ENCODE data around the gene SERPING1. TPM values are rescaled to one million over a fixed set of nuclear protein-coding genes. Genes with fewer than 3 reads are reported as not detected.

The SERPING1 gene
- total RNA-seq, 4 donors from 2014 or later = 29.9 to 158 (median 93.1) TPM

DNA sequence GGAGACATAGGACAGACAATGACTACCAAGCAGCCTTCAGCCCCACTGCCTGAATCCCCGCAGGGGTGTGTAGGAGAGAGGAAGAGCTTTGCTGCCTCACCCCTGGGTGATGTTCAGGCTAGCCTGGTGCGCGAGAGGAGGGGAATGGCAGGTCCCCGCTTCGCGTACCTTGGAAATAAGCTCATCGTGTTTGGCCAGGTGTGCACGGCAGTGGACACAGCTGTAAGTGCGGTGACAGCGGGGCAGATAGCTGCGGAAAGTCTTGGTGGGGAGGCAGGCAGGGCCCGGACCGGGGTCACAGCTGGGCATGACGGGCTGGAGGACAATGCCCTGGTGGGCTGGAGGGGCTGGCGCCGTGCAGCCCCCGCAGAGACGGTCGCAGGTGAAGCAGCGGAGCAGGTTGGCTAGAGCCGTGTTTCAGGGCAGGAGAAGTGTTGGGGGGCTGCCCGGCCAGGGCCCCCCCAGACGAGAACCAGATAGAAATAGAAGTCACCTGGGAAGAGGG, 49.4 kb downstream of the SERPING1 start:
- Histone ChIP-seq H3K4me3 (no peak overlapping the region), H3K27ac (no peak overlapping the region), H3K4me1 (peaks cover 0 to 24% (median 5%) of the 10 kb centered on the region in 4 donors), H3K36me3 (no peaks in the 10 kb centered on the region), H3K27me3 (peaks cover 0 to 15% of the 10 kb centered on the region in 2 donors), H3K9me3 (no peaks in the 10 kb centered on the region)
- DNase-seq = no peak
- TF ChIP-seq, protein P1, sequence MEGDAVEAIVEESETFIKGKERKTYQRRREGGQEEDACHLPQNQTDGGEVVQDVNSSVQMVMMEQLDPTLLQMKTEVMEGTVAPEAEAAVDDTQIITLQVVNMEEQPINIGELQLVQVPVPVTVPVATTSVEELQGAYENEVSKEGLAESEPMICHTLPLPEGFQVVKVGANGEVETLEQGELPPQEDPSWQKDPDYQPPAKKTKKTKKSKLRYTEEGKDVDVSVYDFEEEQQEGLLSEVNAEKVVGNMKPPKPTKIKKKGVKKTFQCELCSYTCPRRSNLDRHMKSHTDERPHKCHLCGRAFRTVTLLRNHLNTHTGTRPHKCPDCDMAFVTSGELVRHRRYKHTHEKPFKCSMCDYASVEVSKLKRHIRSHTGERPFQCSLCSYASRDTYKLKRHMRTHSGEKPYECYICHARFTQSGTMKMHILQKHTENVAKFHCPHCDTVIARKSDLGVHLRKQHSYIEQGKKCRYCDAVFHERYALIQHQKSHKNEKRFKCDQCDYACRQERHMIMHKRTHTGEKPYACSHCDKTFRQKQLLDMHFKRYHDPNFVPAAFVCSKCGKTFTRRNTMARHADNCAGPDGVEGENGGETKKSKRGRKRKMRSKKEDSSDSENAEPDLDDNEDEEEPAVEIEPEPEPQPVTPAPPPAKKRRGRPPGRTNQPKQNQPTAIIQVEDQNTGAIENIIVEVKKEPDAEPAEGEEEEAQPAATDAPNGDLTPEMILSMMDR (IDR thresholded peaks at IDR 0.05) = no peak
- no peak for TF ChIP-seq POLR2A (IDR thresholded peaks at IDR 0.05)

DNA sequence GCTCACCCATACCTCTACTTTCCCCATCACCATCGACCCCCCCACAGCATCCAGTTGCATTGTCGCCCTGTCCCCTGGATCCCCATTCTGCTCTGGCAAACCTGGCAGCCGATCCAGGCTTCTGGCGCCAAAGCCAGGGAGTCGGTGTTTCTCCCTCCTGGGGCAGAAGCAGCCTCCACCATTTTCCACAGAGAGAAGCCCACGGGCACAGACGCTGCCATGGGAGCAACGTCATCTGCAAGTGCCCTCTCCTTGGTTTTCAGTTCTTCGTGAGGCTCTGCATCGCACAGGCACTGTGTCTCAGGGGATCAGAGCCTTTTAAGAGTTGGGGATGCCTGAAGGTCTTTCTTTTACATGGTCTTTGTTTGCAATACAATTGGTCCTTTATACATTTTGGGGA, 49.9 kb downstream of the SERPING1 start:
- Histone ChIP-seq H3K27ac (no peak overlapping the region), H3K36me3 (no peaks in the 10 kb centered on the region), H3K4me1 (peaks cover 0 to 24% (median 5%) of the 10 kb centered on the region in 4 donors), H3K4me3 (no peak overlapping the region), H3K27me3 (peaks cover 0 to 15% of the 10 kb centered on the region in 2 donors), H3K9me3 (no peaks in the 10 kb centered on the region)
- DNase-seq = no peak
- no peak for TF ChIP-seq POLR2A (IDR thresholded peaks at IDR 0.05)
- TF ChIP-seq, protein P1 (IDR thresholded peaks at IDR 0.05) = no peak

DNA sequence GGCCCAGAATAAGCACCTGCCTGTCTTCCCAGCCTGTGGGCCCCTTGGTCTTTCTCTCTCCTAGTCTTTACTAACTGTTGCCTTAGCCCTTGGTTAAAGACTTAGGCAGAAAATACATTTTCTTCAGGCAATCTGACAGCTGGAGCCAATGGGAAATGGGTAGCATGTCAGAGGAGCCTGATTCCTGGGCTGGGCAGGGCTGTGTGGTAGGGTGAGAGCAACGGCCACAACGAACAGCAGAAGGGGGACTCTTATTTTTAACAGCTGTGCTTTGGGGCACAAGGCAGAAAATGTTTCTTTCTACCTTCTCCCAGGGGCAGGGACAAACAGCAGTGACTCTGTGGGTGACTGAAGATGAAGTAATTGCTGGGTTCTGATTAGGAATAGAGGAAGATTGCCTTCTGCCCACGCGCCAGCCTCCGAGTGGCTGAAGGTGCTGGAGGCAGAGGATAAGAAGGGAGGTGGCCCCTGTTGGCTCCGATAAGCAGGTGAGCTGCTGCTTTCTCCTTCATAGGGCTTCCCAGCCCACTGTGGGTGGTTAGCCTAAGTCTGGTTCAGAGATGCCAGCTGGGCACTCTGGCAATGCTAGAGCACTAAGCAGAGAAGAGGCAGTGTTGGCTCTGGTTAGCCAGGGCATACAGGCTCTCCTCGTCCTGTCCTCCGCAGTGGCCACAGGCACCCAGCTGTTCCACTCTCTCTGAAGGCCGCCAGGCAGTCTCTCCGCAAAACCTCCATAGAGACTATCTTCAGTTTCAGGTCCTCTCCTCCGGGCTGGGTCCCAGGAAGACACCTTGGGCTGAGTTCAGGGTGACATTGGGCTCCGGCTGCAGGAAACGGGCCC, 50.7 kb downstream of the SERPING1 start:
- no peak for DNase-seq
- TF ChIP-seq, protein P1 (IDR thresholded peaks at IDR 0.05) = no peak
- TF ChIP-seq POLR2A (IDR thresholded peaks at IDR 0.05) = no peak
- Histone ChIP-seq H3K27ac (no peak overlapping the region), H3K9me3 (no peaks in the 10 kb centered on the region), H3K4me3 (peak overlapping the region in 1 of 4 donors; percentile 46), H3K27me3 (peaks cover 0 to 15% of the 10 kb centered on the region in 2 donors), H3K36me3 (no peaks in the 10 kb centered on the region), H3K4me1 (peaks cover 0 to 24% (median 5%) of the 10 kb centered on the region in 4 donors)

DNA sequence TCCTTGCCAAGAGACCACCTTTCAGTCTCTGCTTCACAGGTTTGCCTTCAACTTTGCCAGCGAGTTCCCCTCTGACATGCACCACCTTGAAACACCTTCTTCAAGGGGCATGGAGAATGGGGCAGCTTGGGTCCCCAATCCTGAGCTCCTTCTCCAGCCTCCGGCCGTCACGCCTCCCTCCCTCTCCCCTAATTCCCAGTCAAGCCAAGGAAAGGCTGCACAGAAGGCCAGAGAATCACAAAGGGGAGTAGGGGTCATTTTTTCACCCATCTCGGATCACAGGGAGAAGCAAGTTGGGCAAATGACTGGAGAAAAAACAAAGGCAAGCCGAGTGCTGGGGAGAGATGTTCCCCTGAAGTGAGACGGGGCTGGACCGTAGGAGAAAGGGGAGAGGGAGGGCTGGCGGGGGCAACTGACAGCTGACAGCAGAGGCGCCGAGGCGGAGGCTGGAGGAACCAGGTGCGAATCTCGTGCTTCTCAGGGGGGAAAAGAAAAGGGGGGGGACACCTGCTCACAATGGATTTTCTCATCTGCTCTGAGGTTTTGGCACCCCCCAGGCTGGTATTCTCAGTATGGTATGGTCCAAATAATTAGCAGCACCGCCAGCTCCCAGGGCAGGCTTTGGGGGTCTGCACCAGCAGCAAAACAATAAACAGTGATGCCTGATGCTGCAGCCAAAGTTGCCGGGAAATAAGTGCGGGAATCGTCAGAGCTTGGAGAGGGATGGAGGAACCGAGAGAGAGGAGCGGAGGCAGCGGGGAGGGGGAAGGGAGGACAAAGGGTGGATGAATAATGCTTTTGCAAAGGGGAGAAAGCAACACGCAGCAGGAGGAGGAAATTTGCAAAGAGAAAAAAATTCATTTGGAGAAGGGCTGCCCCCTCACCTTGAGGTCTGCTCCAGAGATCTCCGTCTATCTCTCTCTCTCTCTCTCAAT, 51.6 kb downstream of the SERPING1 start:
- peaks cover 0 to 24% (median 5%) of the 10 kb centered on the region in 4 donors for H3K4me1 ChIP-seq
- DNase-seq = no peak
- H3K36me3 ChIP-seq = no peaks in the 10 kb centered on the region
- H3K4me3 ChIP-seq = peak overlapping the region; percentile 15 to 48 (median 31)
- H3K27ac ChIP-seq = peak overlapping the region in 1 of 4 donors; percentile 38
- H3K9me3 ChIP-seq = no peaks in the 10 kb centered on the region
- H3K27me3 ChIP-seq = peaks cover 0 to 15% of the 10 kb centered on the region in 2 donors
- TF ChIP-seq, protein P1 (IDR thresholded peaks at IDR 0.05) = no peak
- TF ChIP-seq POLR2A (IDR thresholded peaks at IDR 0.05) = no peak
